NCI-H2171 (cell line): ENCODE data around the gene KIF26A.

ENCODE experiments used
- DNase-seq: peaks from one replicate; lab custom pipeline; 2025; lab: John Stamatoyannopoulos, UW

The KIF26A gene

GRCh38 chr14:104157016-104157928, 18.9 kb downstream of the KIF26A start:
- DNase-seq: no peak

GRCh38 chr14:104158827-104159798, 20.7 kb downstream of the KIF26A start:
- DNase-seq: no peak

DNA sequence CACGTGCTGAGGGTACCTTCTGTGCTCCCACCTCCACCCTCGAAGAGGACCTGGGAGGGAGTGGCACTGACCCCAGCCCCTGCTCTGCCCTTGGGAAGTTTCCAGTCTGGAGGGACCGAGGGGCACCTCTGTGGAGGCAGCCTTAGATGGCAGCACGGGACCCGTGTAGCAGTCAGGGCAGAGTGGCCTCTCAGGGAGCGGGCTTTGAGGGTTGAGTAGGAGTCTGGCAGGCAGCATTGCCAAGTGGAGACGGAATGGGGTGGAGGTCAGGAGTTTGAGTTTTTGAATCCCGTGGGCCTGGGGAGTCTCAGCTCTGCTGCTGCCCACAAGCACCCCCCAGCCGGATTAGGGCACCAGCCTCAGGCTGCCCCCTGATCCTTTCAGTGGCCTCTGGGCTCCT, 21.6 kb downstream of the KIF26A start:
- no peak for DNase-seq

- no peak for DNase-seq
Measured at GRCh38 chr14:104161602-104162367, 23.4 kb downstream of the KIF26A start.

DNA sequence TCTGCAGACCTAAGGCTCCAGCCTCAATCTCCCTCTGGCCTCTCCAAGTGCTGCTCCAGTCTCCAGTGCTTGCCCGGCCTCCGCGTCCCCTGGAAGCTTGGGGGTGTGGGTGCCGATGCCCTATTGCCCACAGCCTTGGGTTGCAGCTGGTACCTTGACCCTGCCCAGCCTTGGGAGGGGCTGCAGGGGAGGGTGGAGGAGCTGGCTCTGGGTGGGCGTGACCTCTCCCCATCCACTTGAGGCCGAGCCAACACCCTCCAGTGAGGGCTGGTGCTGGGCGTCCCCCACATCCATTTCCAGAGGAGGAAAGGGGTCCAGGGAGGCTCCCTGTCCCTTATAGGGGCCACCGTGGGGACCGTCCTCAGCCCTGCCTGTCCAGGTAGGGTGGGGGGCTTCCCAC, 24.1 kb downstream of the KIF26A start:
- DNase-seq: no peak

DNA sequence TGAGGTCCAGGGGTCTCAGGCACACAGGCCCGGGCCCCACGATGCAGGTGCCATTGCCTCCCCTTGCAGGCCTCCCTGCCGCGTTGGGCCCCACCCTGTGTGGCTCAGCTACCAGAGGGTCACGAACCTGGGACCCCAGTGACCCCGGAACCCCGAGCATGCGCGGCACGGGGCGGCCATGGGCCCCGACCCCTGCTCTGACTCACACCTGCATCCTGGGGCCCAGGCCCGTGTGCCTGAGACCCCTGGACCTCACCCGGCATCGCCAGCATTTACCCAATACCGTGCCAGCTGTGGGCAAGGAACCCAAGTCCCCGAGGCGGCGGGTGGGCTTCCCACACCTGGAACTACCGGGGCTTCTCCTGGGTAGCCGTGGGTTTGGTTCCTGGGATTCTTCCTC, 25.2 kb downstream of the KIF26A start:
- no peak for DNase-seq

DNA sequence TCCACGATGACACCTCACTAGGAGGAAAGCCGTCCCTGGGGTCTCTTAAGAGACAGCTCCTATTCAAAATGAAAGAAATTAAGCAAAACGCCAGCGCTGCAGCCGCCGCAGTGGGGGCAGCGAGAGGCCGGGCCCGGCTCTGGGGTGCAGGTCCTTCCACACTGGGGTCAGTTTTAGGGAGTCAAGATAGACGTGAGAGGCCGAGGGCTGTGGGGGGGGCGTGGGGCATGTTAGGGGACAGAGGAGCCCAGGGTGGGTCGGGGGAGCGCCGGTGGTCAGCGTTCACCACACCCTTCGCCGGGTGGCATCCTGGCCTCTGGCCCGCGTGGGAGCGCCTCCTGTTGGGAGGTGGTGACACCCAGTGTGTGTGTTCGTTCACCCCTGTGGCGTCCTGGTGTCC, 25.7 kb downstream of the KIF26A start:
- DNase-seq: no peak

DNA sequence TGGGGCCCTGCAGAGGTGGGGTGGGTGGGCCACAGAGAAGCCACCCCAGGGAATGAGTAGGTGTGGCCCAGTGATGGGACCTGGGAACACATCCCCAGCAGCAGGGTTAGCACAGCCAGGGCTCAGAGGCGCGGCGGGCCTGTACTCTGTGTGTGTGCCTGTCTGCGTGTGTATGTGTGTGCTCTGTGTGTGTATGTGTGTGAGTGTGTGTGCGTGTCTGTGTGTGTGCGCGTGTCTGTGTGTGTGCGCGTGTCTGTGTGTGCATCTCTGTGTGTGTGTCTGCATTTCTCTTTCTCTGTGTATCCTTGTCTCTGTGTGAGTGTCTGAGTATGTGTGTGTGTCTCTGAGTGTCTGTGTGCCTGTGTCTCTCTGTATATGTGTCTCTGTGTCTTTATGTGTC, 26.1 kb downstream of the KIF26A start:
- DNase-seq: no peak

- DNase-seq: no peak
Measured at GRCh38 chr14:104166698-104167097, 28.3 kb downstream of the KIF26A start.

DNA sequence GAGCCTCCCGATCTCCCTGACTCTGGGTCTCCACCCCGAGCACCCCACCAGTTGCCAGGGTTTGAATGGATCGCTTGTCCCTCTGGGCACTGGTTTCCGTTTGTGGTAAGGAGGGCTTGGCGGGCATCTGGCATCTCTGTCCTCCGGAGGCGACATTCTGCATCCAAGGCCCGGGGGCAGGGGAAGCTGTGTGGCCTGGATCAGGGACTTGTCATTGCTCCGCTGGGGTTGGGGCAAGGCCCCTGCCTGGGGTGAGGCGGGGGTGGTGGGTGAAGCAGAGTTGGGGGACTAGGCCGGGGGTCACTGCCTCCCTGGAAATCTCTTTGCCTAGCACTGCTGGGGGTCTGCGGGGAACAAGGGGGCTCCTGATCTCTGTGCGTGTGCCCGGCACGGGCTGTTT, 30.2 kb downstream of the KIF26A start:
- no peak for DNase-seq

DNA sequence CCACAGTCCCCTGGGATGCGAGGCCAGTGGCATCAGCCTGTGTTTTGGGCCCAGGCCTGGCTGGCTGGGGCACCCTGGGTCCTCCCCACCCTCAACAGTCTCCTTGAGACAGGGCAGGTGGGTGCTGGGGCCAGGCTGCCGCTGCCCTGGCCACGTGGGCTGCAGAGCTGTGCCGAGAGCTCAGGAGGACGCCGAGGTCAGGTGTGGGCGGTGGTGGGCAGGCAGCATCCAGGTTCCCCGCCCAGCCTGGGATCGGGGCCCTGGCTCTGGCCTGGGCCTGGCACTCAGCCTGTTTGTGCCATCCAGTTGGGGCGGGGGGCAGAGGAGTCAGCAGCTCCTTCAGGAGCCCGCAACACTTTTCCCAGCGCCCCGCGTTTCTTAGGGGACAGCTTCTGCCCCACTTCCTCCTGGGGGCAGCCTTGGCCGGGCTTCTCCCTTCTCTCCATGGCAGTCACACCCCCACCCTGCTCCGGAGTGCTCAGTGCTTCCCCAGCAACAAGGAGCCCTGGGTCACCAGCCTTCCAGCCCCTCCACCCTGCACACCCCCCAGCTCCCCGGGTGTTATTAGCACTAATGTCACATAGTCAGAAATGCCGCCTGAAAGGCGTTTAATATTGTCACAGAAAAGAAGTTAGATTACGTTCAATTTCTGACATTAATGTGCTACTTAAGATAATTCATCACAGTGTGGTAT, 30.8 kb downstream of the KIF26A start:
- no peak for DNase-seq

GRCh38 chr14:104169699-104170479, 31.5 kb downstream of the KIF26A start:
- no peak for DNase-seq

DNA sequence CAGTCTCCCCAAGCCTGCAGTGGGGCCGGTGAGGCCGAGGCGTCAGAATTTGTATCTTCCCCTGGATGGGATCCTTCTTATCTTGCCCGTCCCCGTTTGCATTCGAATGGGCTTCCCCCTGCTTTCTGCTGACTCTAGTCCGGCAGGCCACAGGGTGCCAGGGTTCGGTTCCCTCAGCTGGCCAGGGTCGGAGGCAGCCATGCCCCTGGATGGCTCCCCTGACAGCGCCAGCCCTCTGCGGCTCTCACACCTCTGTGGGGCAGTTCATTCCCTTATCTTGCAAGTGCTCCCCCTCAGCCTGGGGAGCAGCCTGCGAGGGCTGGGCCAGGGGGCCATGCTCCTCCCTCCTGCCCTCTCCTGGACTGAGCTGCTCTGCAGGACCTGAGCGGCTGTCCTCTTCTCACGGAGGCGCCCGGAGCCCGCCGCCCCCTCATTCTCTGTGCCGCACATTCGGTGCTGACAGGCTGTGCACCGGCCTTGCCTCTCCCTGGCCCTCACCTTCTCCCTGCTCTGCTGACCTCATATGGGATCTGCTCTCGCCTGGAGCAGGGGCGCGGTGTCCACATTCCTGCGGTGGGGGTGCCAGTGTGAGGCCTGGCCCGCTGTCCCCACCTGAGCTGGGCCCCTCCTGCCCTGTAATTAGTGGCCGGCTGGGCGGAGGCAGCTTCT, 32.8 kb downstream of the KIF26A start:
- DNase-seq: no peak

DNA sequence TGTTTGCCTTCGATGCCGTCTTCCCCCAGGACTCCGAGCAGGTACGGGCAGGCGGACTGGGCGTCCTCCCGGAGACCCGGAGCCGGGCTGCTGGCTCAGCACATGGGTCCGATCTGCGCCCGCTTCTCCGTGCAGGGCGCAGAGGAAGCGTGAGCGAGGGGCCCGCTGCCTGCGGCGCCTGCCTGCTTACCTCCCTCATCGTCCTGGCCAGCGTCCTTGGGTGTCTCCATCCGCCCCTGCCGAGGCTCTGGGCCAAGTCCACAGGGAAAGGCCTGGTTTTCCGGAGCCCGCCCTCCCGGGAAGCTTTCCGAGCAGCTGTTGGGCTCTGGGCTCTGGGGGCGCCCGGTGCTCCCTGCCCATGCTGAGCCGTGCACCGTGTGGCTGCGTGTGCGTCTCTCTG, 33.5 kb downstream of the KIF26A start:
- no peak for DNase-seq

DNA sequence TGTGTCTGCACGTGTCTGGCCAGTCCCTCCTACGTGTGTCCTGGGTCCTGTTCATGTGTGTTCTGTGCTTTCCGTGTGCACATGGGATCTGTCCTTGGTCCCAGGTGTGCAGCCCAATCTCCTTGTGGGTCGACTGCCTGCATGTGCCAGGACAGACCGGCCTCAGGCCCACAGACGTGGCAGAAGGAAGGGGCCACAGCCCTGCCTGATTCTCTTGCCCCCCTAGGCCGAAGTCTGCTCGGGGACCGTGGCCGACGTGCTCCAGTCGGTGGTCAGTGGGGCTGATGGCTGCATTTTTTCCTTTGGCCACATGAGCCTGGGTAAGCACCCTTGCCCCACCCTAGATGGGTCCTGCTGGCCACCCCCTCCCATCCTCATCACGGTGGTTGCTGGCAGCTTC, 34.0 kb downstream of the KIF26A start:
- DNase-seq: no peak

GRCh38 chr14:104172880-104173279, 34.5 kb downstream of the KIF26A start:
- DNase-seq: no peak

DNA sequence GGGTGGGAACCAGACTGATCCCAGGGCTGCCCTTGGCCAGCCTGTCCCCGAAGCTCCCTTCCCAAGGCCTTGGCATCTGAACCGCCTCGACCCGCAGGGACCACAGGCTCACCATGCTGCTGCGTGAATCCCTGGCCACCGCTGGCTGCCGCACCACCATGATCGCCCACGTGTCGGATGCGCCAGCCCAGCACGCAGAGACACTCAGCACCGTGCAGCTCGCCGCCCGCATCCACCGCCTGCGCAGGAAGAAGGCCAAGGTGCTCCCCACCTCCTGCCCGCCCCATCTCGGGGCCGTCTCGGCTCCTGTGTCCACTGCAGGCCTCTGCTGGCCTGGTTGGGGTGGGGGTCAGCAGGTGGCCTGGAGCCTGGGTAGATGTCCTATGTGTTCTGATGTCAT, 35.7 kb downstream of the KIF26A start:
- DNase-seq: no peak

DNA sequence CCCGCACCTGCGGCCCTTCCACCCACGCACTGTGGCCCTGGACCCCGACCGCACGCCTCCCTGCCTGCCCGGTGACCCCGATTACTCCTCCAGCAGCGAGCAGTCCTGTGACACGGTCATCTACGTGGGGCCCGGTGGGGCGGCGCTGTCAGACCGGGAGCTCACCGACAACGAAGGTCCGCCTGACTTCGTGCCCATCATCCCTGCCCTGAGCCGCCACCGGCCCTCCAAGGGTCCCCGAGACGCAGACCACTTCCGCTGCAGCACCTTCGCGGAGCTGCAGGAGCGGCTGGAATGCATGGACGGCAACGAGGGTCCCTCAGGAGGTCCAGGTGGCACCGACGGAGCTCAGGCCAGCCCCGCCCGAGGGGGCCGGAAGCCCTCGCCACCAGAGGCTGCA, 36.7 kb downstream of the KIF26A start:
- no peak for DNase-seq

GRCh38 chr14:104175811-104176210, 37.4 kb downstream of the KIF26A start:
- no peak for DNase-seq

DNA sequence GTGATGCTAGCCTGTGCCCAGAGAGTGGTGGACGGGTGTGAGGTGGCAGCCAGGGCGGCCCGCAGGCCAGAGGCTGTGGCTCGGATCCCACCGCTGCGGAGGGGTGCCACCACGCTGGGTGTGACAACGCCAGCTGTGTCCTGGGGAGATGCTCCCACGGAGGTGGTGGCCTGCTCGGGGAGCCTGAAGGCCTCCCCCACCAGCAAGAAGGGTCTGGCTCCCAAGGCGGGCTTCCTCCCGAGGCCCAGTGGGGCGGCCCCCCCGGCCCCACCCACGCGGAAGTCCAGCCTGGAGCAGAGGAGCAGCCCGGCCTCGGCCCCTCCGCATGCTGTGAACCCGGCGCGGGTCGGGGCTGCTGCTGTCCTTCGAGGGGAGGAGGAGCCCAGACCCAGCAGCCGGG, 38.2 kb downstream of the KIF26A start:
- DNase-seq: no peak
